PC-3 (cell line): ENCODE data around the gene GMDS. TPM values are rescaled to one million over a fixed set of nuclear protein-coding genes. Genes with fewer than 3 reads are reported as not detected.

Experiments
- ATAC-seq: fragments of 200-7000 bp; cut with Tn5 transposase; 2 replicates; pipeline ENCODE4 v1.9.1; 2020; ENCODE audit warnings: mild to moderate bottlenecking, moderate library complexity
- BruUV-seq: library from RNA; stranded (reverse); fragments of 400-500 nt; replicated peaks from 2 replicates; lab custom pipeline; 2021; lab: Mats Ljungman, UMichigan
- CTCF ChIA-PET: fragments of 300-600 bp; sonication (Branson Sonifier 250); formaldehyde crosslinking; loops from one replicate; lab custom pipeline; 2022; ENCODE audit warnings: antibody characterized with exemption; lab: Charles Lee
- POLR2A ChIA-PET: fragments of 300-600 bp; sonication (Branson Sonifier 250); formaldehyde crosslinking; loops from one replicate; lab custom pipeline; 2022; ENCODE audit warnings: antibody characterized with exemption; ENCODE audit not compliant: unreplicated experiment; lab: Charles Lee
- DNase-seq: peaks from one replicate; pipeline ENCODE4 v3.0.0-alpha.2; 2015
- H2AFZ ChIP-seq: fragments of 300-600 bp; sonication (generic); 2 replicates; pipeline ENCODE4 v1.6.0; 2016; ENCODE audit warnings: antibody characterized with exemption, low read length
- H3F3A ChIP-seq: fragments of 300-600 bp; sonication (generic); one replicate; pipeline ENCODE4 v1.6.0; 2017; ENCODE audit warnings: antibody characterized with exemption, low read length, control low read depth, mild to moderate bottlenecking; ENCODE audit not compliant: unreplicated experiment
- H3K27ac ChIP-seq: fragments of 300-600 bp; sonication (generic); 2 replicates; pipeline ENCODE4 v1.5.1; 2016; ENCODE audit warnings: mild to moderate bottlenecking, low read length
- H3K27me3 ChIP-seq: fragments of 300-600 bp; sonication (generic); 2 replicates; pipeline ENCODE4 v1.6.1; 2016; ENCODE audit warnings: low read length, mixed read lengths
- H3K36me3 ChIP-seq: fragments of 300-600 bp; sonication (generic); 2 replicates; pipeline ENCODE4 v1.6.1; 2016; ENCODE audit warnings: low read depth, mixed run types, low read length, mixed read lengths
- H3K4me1 ChIP-seq: fragments of 300-600 bp; sonication (generic); 2 replicates; pipeline ENCODE4 v1.5.1; 2016; ENCODE audit warnings: low read length; ENCODE audit not compliant: insufficient read depth
- H3K4me2 ChIP-seq: fragments of 300-600 bp; sonication (generic); 2 replicates; pipeline ENCODE4 v1.6.0; 2016; ENCODE audit warnings: low read length
- H3K4me3 ChIP-seq: fragments of 300-600 bp; sonication (generic); 2 replicates; pipeline ENCODE4 v1.5.1; 2016; ENCODE audit warnings: mild to moderate bottlenecking, low read length, mixed read lengths
- H3K79me2 ChIP-seq: fragments of 300-600 bp; sonication (generic); 2 replicates; pipeline ENCODE4 v1.6.1; 2017; ENCODE audit warnings: low read length, mixed read lengths
- H3K9ac ChIP-seq: fragments of 300-600 bp; sonication (generic); 2 replicates; pipeline ENCODE4 v1.6.0; 2016; ENCODE audit warnings: mild to moderate bottlenecking, low read length
- H3K9me2 ChIP-seq: fragments of 300-600 bp; sonication (generic); replicated peaks from 2 replicates; pipeline ENCODE4 v1.6.1; 2016; ENCODE audit warnings: mixed run types, low read length, mixed read lengths
- H3K9me3 ChIP-seq: fragments of 300-600 bp; sonication (generic); 2 replicates; pipeline ENCODE4 v1.6.1; 2016; ENCODE audit warnings: low read length, mixed read lengths
- H4K20me1 ChIP-seq: fragments of 300-600 bp; sonication (generic); 2 replicates; pipeline ENCODE4 v1.6.1; 2016; ENCODE audit warnings: low read length, mixed read lengths
- CTCF ChIP-seq: fragments of 300-600 bp; sonication (generic); conservative IDR thresholded peaks from 2 replicates; pipeline ENCODE4 v1.5.1; 2017; ENCODE audit warnings: antibody characterized with exemption, low read depth, mild to moderate bottlenecking, low read length
- EZH2 ChIP-seq: fragments of 300-600 bp; sonication (generic); IDR thresholded peaks from one replicate; pipeline ENCODE4 v1.6.1; 2017; ENCODE audit warnings: antibody characterized with exemption, mild to moderate bottlenecking, low read length; ENCODE audit not compliant: unreplicated experiment
- EZH2phosphoT487 ChIP-seq: fragments of 300-600 bp; sonication (generic); IDR thresholded peaks from 2 replicates; pipeline ENCODE4 v1.6.1; 2018; ENCODE audit warnings: mild to moderate bottlenecking, antibody characterized with exemption, low read length, borderline replicate concordance
- intact Hi-C: fragments of 100-400 bp; cut with micrococcal nuclease; formaldehyde crosslinking; loops from 2 replicates; pipeline ENCODE4 v1.9.0; 2023
- total RNA-seq: library from RNA; depleted of rRNA; stranded (reverse); fragments of >200 nt; gene quantifications from 2 replicates; pipeline ENCODE4 v1.2.3, GENCODE V29; 2014

GMDS gene
- total RNA-seq, 1 experiment from 2014 or later, result 18.3 TPM

GRCh38 chr6:2245877-2246863, 765 bp upstream of the GMDS start:
- TSS peak; percentile 87 for BruUV-seq
- H2AFZ ChIP-seq, result peak overlapping the region; percentile 72

GRCh38 chr6:2244261-2245102, 923 bp downstream of the GMDS start:
- Histone ChIP-seq H3K4me2 (peak overlapping the region; percentile 95), H3F3A (peaks cover 3% of the 10 kb centered on the region), H3K9me2 (no peaks in the 10 kb centered on the region), H3K9me3 (no peaks in the 10 kb centered on the region), H2AFZ (peak overlapping the region; percentile 71), H3K27me3 (no peaks in the 10 kb centered on the region), H3K4me3 (peak overlapping the region; percentile 94), H3K79me2 (peaks cover 57% of the 10 kb centered on the region), H3K27ac (peak overlapping the region; percentile 15; the same call in 1 of the 2 replicates), H3K9ac (peak overlapping the region; percentile 89), H3K4me1 (peaks cover 29% of the 10 kb centered on the region), H4K20me1 (peaks cover 26% of the 10 kb centered on the region), H3K36me3 (no peaks in the 10 kb centered on the region)
- ChIA-PET POLR2A (no interaction called here), CTCF (interaction anchor here (1.1 kb wide), 1 partner anchor 36 kb away, joined by 4 read pairs; no protein-coding TSS in a partner anchor)
- TF ChIP-seq EZH2phosphoT487 (no peak), CTCF (no peak), EZH2 (no peak)
- peak; percentile 7 for ATAC-seq
- intact Hi-C loops, result loop anchor here (5.0 kb wide), 1 partner anchor 37 kb away; no protein-coding TSS in a partner anchor
- BruUV-seq, result TSS peak; percentile 43
- DNase-seq, result peak; percentile 52

More at GRCh38 chr6:2245877-2246863, 765 bp upstream of the GMDS start:
- peak overlapping the region; percentile 92 for H3K27ac ChIP-seq
- H3K4me3 ChIP-seq, result peak overlapping the region; percentile 94
- peak; percentile 95 for DNase-seq
- ChIA-PET CTCF (no interaction called here), POLR2A (interaction anchor here (0.6 to 0.9 kb wide), 3 partner anchors 37 to 647 kb away, joined by 3 read pairs; no protein-coding TSS in a partner anchor)
- no peaks in the 10 kb centered on the region for H3K9me2 ChIP-seq
- H3F3A ChIP-seq, result peaks cover 3% of the 10 kb centered on the region
- H3K9ac ChIP-seq, result peak overlapping the region; percentile 89
- H3K4me1 ChIP-seq, result peaks cover 29% of the 10 kb centered on the region
- TF ChIP-seq CTCF (no peak), EZH2 (no peak), EZH2phosphoT487 (no peak)
- H3K79me2 ChIP-seq, result peaks cover 40% of the 10 kb centered on the region
- peak overlapping the region; percentile 95 for H3K4me2 ChIP-seq
- intact Hi-C loops, result loop anchor here (5.0 kb wide), 1 partner anchor 39 kb away; no protein-coding TSS in a partner anchor
- H3K27me3 ChIP-seq, result no peaks in the 10 kb centered on the region
- no peaks in the 10 kb centered on the region for H3K9me3 ChIP-seq
- H4K20me1 ChIP-seq, result peaks cover 26% of the 10 kb centered on the region
- no peaks in the 10 kb centered on the region for H3K36me3 ChIP-seq
- ATAC-seq, result peak; percentile 52
